Uterus (tissue), 2 donors: Measurements from ENCODE around the gene SEC24D.

Source experiments
- POLR2A ChIP-seq, 2 donors: fragments of 450-650 bp; IDR thresholded peaks; one replicate each; pipeline ENCODE4 v1.6.1; 2016; ENCODE audit warnings: antibody characterized with exemption in 2 of 2, mild to moderate bottlenecking in 1 of 2, moderate library complexity in 1 of 2
- TF ChIP-seq, protein P1 (sequence below), 4 experiments: fragments of 200-600 bp in 2 of 4; fragments of 450-650 bp in 2 of 4; sonication (generic) in 2 of 4; IDR thresholded peaks; one replicate each; pipeline ENCODE4 v1.5.1; 2016 to 2019; ENCODE audit warnings: antibody characterized with exemption in 4 of 4, mild to moderate bottlenecking in 2 of 4, moderate library complexity in 1 of 4

DNA sequence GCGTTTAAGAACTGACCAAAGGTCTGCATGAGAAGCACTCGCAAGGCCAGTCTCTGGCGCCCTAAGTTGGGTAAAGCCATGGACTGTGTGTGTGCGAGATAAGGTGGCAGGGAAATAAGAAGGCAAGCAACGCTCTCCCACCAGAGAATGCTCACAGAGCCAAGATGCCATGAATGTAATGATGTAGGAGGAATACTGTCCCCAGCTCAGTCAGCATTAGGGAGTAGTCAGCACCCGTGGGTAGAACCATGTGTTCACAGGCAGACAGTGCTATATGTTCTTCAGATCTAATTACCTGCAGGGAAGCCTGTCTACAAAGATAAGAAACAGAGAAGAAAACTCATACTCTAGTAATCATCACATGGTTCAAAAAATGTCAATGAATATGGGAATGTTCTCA is 68.8 kb downstream of the SEC24D start:
- TF ChIP-seq, protein P1, sequence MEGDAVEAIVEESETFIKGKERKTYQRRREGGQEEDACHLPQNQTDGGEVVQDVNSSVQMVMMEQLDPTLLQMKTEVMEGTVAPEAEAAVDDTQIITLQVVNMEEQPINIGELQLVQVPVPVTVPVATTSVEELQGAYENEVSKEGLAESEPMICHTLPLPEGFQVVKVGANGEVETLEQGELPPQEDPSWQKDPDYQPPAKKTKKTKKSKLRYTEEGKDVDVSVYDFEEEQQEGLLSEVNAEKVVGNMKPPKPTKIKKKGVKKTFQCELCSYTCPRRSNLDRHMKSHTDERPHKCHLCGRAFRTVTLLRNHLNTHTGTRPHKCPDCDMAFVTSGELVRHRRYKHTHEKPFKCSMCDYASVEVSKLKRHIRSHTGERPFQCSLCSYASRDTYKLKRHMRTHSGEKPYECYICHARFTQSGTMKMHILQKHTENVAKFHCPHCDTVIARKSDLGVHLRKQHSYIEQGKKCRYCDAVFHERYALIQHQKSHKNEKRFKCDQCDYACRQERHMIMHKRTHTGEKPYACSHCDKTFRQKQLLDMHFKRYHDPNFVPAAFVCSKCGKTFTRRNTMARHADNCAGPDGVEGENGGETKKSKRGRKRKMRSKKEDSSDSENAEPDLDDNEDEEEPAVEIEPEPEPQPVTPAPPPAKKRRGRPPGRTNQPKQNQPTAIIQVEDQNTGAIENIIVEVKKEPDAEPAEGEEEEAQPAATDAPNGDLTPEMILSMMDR (IDR thresholded peaks at IDR 0.05): no peak
- TF ChIP-seq POLR2A (IDR thresholded peaks at IDR 0.05): no peak
